Activated CD4-positive, alpha-beta T cell treated with anti-CD3 and anti-CD28 coated beads for 24 hours (primary cell): ENCODE data around the gene KLHL18.
"Not testable (repeated sequence)": the region's sequence is repeated elsewhere in the genome, so short reads cannot be mapped to it uniquely, and the experiment has no call there.

ENCODE experiments used
- DNase-seq, 2 donors: peaks; one replicate each; pipeline ENCODE4 v3.0.0-alpha.2; 2020; ENCODE audit warnings: low read depth in 2 of 2

KLHL18 gene

DNA sequence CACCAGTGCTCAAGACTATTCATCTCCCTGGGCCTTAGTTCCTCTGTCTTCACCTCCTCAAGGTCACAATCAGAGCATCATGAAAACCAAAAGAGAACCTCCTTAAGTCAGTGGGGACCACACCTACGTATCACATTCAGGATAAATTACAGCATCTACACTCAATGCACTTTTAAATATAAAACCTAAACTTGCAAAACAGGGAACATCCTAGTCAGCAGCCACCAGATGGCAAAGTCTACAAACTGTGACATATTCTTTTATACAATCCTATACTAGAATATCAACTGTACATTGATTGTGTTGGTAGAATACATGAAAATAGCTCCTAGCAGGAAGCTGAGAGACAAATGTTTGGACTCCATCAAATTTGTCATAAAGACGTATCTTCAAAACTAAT lies 8.1 kb upstream of the KLHL18 start:
- DNase-seq = no peak

DNA sequence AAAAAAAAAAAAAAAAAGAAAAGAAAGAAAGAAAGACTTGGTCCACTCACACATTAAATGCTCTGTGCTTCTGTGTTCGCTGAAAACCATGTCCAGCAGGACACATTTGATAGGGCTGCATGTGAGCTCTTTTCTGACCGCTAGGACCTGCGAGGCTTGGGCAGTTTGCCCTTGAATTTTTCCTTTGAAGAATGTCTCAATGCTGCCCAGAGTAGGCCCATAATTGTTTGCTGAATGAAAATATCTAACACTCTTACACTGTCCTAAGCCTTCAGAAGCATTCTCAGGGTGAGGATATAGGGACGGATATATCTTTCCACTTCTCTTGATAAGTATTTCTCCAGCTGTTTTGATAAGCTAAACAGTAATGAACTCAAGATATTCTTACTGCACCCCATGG lies 6.2 kb upstream of the KLHL18 start:
- no peak for DNase-seq

DNA sequence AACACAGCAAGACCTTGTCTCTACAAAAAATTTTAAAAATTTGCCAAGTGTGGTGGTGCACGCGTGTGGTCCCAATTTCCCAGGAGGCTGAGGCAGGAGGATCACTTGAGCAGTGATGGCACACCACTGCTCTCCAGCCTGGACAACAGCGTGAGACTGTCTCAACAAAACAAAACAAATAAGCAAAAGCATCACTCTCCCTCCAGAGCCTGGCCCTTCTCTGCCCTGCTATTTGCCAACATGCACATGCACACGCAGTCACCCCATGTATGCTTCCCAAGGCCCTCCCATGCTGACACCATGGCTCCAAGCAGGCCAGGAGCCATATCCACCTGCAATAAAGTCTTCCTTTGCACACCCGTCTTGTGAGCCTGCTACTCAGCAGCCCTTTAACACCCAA lies 2.2 kb upstream of the KLHL18 start:
- DNase-seq = no peak

- peak in 1 of 2 donors; percentile 10 for DNase-seq
Measured at GRCh38 chr3:47283193-47283537, 421 bp downstream of the KLHL18 start.

DNA sequence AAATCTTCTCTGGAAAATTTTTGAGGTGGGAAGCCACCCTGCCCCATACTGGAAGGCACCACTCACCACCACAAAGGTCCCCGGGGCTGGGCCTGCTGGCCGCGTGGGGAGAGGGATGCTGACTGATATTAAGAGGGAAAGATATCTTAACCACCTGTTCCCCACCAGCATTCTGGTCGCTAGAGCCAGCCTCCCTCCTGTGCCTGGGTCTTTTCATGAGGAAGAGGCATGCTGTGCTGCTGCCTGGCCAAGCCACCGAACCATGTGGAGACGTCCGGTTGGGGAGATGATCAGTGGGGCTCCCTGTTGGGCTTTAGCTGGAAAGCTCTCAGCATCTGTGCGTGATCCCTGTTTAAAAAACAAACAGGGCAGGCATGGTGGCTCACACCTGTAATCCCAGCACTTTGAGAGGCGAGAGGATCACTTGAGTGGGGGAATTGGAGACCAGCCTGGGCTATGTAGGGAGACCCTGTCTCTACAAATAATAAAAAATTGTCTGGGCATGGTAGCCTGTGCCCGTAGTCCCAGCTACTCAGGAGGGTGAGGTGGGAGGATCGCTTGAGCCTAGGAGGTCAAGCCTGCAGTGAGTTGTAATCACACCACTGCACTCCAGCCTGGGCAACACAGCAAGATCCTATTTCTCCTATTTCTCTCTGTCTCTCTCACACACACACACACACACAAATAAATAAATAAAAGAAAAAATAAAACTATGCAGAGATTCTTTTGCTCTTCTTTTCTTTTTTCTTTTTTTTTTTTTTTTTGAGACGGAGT lies 1.0 kb downstream of the KLHL18 start:
- DNase-seq = peak; percentile 6 to 23

- no peak for DNase-seq
Measured at GRCh38 chr3:47288966-47289910, 6.5 kb downstream of the KLHL18 start.

DNA sequence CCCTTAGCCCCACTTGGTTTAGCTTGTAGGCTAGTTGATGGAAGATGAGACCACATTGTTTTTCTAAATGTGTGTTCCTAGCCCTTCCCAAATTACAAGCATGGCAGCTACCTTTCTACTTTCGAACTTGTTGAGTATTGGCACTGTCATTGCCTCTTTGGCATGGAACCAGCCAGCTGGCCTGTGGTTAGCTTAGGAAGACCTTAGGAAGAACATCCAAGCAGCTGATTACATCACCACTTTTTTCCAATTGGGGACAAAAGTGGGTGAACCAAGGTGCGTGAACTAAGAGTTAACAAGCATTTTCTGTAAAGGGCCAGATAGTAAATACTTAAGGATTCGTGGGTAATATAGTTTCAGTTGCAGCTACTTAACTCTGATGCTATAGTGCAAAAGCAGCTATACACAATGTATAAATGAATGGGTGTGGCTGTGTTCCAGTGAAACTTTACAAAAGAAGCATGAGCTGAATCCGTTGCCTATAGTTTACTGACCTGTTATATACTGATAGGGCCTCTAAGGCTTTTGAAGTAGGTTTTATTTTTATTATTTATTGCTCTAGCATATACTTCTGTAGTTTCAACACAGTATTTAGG lies 8.5 kb downstream of the KLHL18 start:
- no peak for DNase-seq

GRCh38 chr3:47291754-47292420 lies 9.1 kb downstream of the KLHL18 start:
- DNase-seq = not testable (repeated sequence)

GRCh38 chr3:47293822-47294221 lies 11.1 kb downstream of the KLHL18 start:
- no peak for DNase-seq

GRCh38 chr3:47294392-47294791 lies 11.6 kb downstream of the KLHL18 start:
- no peak for DNase-seq

DNA sequence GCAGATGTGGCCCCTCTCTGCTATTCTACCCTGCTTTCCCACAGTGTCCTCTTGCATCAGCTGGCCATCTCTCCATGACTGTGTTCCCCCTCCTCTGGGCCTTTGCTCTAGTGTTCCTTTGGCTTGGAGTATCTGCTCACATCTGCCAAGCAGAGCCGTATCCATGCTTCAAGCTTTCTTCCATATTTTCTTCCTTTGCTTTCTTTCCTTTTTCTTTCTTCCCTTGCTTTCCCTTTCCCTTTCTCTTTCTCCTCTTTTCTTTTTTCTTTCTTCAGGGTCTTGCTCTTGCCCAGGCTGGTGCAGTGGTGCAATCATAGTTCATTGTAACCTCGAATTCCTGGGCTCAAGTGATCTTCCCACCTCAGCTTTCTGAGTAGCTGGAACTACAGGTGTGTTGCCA lies 12.6 kb downstream of the KLHL18 start:
- DNase-seq = no peak

DNA sequence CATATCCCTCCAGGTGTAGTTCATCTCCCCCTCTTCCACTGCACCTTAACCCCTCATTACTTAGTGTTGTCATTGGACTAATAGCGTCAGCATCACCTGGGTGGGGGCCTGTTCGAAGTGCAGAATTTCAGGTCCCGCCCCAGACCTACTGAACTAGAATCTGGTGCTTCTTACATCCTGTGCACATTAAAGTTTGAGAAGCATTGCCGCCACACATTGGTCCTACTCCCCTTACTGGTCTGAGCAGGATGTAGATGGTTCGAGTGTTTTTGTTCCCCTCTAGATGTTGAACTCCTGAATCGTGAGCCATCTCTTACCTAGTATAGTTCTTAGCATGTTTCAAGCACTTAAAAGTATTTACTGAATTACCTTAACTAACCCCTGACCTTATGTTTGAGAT lies 13.2 kb downstream of the KLHL18 start:
- no peak for DNase-seq

GRCh38 chr3:47296562-47297302 lies 14.0 kb downstream of the KLHL18 start:
- no peak for DNase-seq

DNA sequence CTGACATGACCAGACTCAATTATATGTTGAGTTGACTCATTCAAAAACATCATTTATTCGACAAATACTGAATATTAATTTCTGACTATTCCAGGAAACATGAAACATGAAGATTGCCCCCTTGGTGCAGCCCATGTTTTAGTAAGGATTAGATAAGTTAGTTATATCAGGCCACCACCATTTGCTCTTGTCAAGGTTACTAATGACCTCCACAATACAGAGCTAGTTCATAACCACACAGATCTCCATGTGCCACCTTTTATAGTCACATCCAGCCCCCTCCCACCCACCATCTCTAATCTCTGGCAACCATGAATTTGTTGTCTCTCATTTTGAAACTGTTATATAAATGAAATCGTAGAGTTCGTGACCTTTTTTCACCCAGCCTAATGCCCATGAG lies 15.7 kb downstream of the KLHL18 start:
- no peak for DNase-seq

DNA sequence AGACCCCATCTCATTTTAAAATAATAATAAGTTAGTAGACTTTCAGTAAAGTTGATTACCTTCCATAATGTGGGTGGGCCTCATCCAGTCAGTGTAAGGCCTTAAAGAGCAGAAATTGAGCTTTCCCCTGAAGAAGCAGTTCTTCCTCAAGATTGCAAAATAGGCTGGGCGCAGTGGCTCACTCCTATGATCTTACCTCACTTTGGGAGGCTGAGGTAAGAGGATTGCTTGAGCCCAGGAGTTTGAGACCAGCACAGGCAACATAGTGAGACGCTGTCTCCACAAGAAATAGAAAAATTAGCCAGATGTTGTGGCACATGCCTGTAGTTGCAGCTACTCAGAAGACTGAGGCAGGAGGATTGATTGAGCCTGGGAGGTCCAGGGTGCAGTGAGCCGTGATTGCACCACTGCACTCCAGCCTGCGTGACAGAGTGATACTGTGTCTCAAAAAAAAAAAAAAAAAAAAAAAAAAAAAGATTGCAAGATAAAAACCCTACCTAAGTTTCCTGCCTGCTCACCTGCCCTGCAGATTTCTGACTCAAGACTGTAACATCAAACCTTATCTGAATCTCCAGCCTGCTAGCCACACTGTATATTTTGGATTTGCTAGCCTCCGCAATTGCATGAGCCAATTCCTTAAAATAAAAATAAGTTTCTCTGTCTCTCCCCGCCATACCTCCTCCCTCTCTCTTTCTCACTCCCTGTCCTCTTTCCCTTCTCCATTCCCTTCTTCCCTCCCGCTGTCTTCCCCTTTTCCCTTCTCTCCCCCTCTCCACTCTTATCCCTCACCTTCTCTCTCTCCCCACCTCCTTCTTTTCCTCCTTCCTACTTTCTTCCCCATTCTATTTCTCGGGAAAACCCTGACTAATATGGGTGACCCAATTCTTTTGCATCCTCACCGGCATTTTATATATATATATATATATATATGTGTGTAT lies 16.9 kb downstream of the KLHL18 start:
- DNase-seq = no peak

GRCh38 chr3:47301456-47301855 lies 18.7 kb downstream of the KLHL18 start:
- DNase-seq = no peak

DNA sequence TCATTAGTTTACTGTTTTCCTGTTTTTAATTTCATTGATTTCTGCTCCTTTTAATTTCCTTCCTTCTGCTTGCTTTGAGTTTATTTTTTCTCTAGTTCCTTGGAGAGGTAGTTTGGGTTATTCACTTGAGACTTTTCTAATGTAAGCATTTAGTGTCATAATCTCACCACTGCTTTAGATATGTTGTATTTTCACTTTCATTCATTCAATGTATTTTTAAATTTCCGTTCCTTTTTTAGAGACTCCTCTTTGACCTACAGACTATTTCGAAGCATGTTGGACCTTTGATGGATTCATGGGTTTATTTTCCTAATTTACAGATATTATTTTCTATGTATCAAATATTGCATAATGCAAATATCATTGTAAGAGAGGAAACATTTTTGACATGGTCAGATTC lies 23.3 kb downstream of the KLHL18 start:
- no peak for DNase-seq

DNA sequence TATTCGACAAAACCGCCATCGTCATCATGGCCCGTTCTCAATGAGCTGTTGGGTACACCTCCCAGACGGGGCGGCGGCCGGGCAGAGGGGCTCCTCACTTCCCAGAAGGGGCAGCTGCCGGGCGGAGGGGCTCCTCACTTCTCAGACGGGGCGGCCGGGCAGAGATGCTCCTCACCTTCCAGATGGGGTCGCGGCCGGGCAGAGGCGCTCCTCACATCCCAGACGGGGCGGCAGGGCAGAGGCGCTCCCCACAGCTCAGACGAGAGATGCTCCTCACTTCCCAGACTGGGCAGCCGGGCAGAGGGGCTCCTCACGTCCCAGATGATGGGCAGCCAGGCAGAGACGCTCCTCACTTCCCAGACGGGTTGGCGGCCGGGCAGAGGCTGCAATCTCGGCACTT lies 26.5 kb downstream of the KLHL18 start:
- DNase-seq = not testable (repeated sequence)

DNA sequence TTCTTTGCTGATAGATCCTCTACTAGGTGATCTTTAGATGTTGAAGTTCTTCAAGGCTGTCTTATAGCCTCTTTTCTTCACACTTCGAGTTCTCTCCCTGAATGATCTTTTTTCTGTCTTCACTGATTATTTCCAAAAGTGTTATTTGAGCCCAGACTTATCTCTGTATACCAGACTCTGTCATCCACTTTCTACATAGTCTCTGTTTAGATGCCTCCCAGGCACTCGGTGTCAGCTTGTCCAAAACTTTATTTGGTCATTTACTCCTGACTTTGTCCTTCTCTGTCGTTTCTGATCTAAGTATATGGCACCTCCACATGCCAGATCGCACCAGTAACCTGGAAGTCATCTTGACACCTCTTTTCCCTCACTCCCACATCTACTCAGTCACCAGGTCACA lies 27.6 kb downstream of the KLHL18 start:
- DNase-seq = no peak

- no peak for DNase-seq
Measured at GRCh38 chr3:47313341-47314055, 30.8 kb downstream of the KLHL18 start.
